Measurements from ENCODE around the gene NPB.

NPB gene

DNA sequence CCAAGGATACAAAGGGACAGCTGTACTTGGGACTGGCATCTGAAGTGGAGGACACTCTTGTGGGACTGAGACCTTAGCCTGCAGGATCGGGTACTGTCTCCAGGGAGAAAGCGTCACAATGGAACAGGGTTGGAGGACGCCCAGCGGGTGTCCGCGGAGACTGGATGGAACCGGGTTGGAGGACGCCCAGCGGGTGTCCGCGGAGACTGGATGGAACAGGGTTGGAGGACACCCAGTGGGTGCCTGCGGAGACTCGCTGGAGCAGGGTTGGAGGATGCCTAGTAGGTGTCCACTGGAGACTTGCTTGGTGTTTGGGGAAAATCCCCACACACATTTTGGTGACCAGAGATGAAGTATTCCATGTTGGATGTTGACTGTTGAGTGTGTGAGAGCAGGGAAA is 45.2 kb downstream of the NPB start, which contains the start of gene MYADML2:
Gene MYADML2, minus strand, starts transcription at position 45 of the 400 bp plus-strand sequence. CDS start 5,492 bp downstream, outside the sequence.
- DNase-seq = no peak

GRCh38 chr17:81948635-81949378 is 46.8 kb downstream of the NPB start:
- no peak for DNase-seq

DNA sequence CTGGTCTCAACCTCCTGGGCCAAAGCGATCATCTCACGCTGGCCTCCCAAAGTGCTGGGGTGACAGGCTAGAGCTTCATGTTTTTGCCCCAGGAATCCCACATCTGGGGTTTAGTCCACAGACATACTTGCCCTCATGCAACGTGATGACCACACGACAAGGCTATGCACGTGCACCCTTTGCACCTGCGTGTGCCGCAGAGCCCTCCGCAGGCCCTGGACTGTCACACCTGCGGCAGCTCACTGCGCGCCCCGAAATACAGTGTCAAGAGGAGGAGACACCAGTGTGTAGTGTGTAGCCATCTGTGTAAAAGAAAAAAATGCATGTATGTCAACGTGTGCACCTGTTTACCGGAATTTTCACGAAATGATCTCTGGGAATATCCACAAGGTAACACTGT is 48.5 kb downstream of the NPB start:
- no peak for DNase-seq

- no peak for DNase-seq
Observed at GRCh38 chr17:81951785-81952684, 50.0 kb downstream of the NPB start.
